Measurements from ENCODE around the gene ILKAP.

ILKAP gene

GRCh38 chr2:238120463-238121298 lies 82.8 kb downstream of the ILKAP start:
- no peak for DNase-seq (ENCODE audit: extremely low read depth, insufficient read length)
- H3K36me3 ChIP-seq (ENCODE audit: control insufficient read depth, insufficient read depth, low read length), result no peaks in the 10 kb centered on the region
- H3K27me3 ChIP-seq (replicated peaks; ENCODE audit: control insufficient read depth, insufficient read depth, low read length), result no peaks in the 10 kb centered on the region
- no peak overlapping the region for H3K4me3 ChIP-seq (replicated peaks; ENCODE audit: low read depth, low read length)
- no peak for TF ChIP-seq CTCF (IDR thresholded peaks at IDR 0.05; ENCODE audit: insufficient read depth, low read length, poor library complexity, severe bottlenecking)
